Keratinocyte (primary cell): ENCODE data around the gene DDX31. TPM values are rescaled to one million over a fixed set of nuclear protein-coding genes. Genes with fewer than 3 reads are reported as not detected.

ENCODE experiments used
- DNase-seq: peaks from one replicate; pipeline ENCODE4 v3.0.0-alpha.2; 2011; ENCODE audit warnings: low read depth, missing footprints, low spot score
- FAIRE-seq: peaks from 2 replicates; lab custom pipeline; 2011; peaks lifted over from hg19 to GRCh38; lab: Jason Lieb, UNC
- H2AFZ ChIP-seq: 2 replicates; pipeline ENCODE4 v1.6.0; 2012; ENCODE audit warnings: low read length, control low read depth, inconsistent platforms; ENCODE audit not compliant: control insufficient read depth
- H3K27ac ChIP-seq: 2 replicates; pipeline ENCODE4 v1.5.1; 2011; ENCODE audit warnings: low read length; ENCODE audit not compliant: control insufficient read depth, insufficient read depth
- H3K27me3 ChIP-seq: 3 replicates; pipeline ENCODE4 v1.6.0; 2011; ENCODE audit warnings: low read length; ENCODE audit not compliant: control insufficient read depth, insufficient read depth; ENCODE audit errors: extremely low read depth
- H3K36me3 ChIP-seq, 2 experiments: 2 replicates in 1 of 2; 3 replicates in 1 of 2; pipeline ENCODE4 v1.5.1; 2011; ENCODE audit warnings: low read length in 2 of 2, mild to moderate bottlenecking in 1 of 2; ENCODE audit not compliant: control insufficient read depth in 2 of 2, insufficient read depth in 2 of 2; ENCODE audit errors: extremely low read depth in 1 of 2
- H3K4me1 ChIP-seq: 3 replicates; pipeline ENCODE4 v1.5.1; 2011; ENCODE audit warnings: low read length; ENCODE audit not compliant: control insufficient read depth, insufficient read depth; ENCODE audit errors: extremely low read depth
- H3K4me2 ChIP-seq: 3 replicates; pipeline ENCODE4 v1.6.0; 2011; ENCODE audit warnings: low read depth, low read length; ENCODE audit not compliant: control insufficient read depth, insufficient read depth; ENCODE audit errors: extremely low read depth
- H3K4me3 ChIP-seq, 3 experiments: fragments of 200-600 bp in 1 of 3; sonication (generic) in 1 of 3; 2 replicates in 2 of 3; 3 replicates in 1 of 3; pipeline ENCODE4 v1.5.1; 2011 to 2016; ENCODE audit warnings: low read length in 3 of 3, mild to moderate bottlenecking in 3 of 3, control low read depth in 2 of 3, inconsistent platforms in 1 of 3, low read depth in 1 of 3, mixed read lengths in 1 of 3, mixed run types in 1 of 3, moderate library complexity in 1 of 3; ENCODE audit not compliant: control insufficient read depth in 2 of 3, insufficient read depth in 2 of 3; ENCODE audit errors: extremely low read depth in 1 of 3
- H3K79me2 ChIP-seq: 2 replicates; pipeline ENCODE4 v1.6.0; 2012; ENCODE audit warnings: low read length; ENCODE audit not compliant: control insufficient read depth, insufficient read depth
- H3K9ac ChIP-seq: 3 replicates; pipeline ENCODE4 v1.6.0; 2011; ENCODE audit warnings: low read length; ENCODE audit not compliant: control insufficient read depth, insufficient read depth; ENCODE audit errors: extremely low read depth
- H3K9me1 ChIP-seq: 3 replicates; pipeline ENCODE4 v1.6.0; 2011; ENCODE audit warnings: low read length; ENCODE audit not compliant: control insufficient read depth, insufficient read depth; ENCODE audit errors: extremely low read depth
- H3K9me3 ChIP-seq: 2 replicates; pipeline ENCODE4 v1.5.1; 2012; ENCODE audit warnings: low read depth, low read length; ENCODE audit not compliant: control insufficient read depth
- H4K20me1 ChIP-seq: 3 replicates; pipeline ENCODE4 v1.6.0; 2011; ENCODE audit warnings: low read length; ENCODE audit not compliant: control insufficient read depth, insufficient read depth; ENCODE audit errors: extremely low read depth
- CTCF ChIP-seq, 3 experiments: IDR thresholded peaks in 1 of 3; conservative IDR thresholded peaks in 1 of 3; optimal IDR thresholded peaks in 1 of 3; 2 replicates in 2 of 3; 3 replicates in 1 of 3; pipeline versions ENCODE3 to v1.5.1; 2011; ENCODE audit warnings: low read length in 3 of 3, mild to moderate bottlenecking in 3 of 3, moderate library complexity in 2 of 3, control low read depth in 1 of 3, inconsistent platforms in 1 of 3; ENCODE audit not compliant: insufficient read depth in 2 of 3; ENCODE audit errors: extremely low read depth in 1 of 3
- EZH2 ChIP-seq: IDR thresholded peaks from one replicate; pipeline ENCODE4 v1.6.1; 2012; ENCODE audit warnings: inconsistent platforms, mild to moderate bottlenecking, low read length, moderate library complexity
- dilution Hi-C: fragments of 300-500 bp; cut with MboI; formaldehyde crosslinking; loops from one replicate; pipeline ENCODE4 v1.7.0; 2020; ENCODE audit warnings: low sequenced_read_pairs; ENCODE audit not compliant: extremely low pct_ligation_motif_present
- polyA plus RNA-seq, 5 experiments: library from polyadenylated mRNA; depleted of rRNA in 3 of 5; stranded (reverse) in 3 of 5; stranded (forward) in 1 of 5; unstranded in 1 of 5; fragments of >200 nt; gene quantifications; 1 replicate in 1 of 5; 2 replicates in 3 of 5; 3 replicates in 1 of 5; pipeline versions ENCODE4 v1.2.1 to v1.2.3, GENCODE V29; 2011 to 2012; ENCODE audit warnings: missing spikeins in 2 of 5, low read depth in 1 of 5, low replicate concordance in 1 of 5

DDX31 gene
- polyA plus RNA-seq, 1 donor (not counting 4 experiments of a cell fraction or from before 2014, with no cell fraction given) = 21.0 TPM

- Histone ChIP-seq H3K9ac (no peak overlapping the region), H3K9me1 (peaks cover 2% of the 10 kb centered on the region), H3K36me3 (no peaks in the 10 kb centered on the region), H3K4me1 (peaks cover 6% of the 10 kb centered on the region), H4K20me1 (peaks cover 34% of the 10 kb centered on the region), H3K4me3 (no peak overlapping the region), H3K27me3 (peaks cover 98% of the 10 kb centered on the region), H3K27ac (no peak overlapping the region), H3K79me2 (no peaks in the 10 kb centered on the region), H3K9me3 (no peaks in the 10 kb centered on the region), H3K4me2 (no peak overlapping the region), H2AFZ (no peak overlapping the region)
- no peak for TF ChIP-seq CTCF (optimal IDR thresholded peaks at IDR 0.05 in 1 of 3, IDR thresholded peaks at IDR 0.05 in 1 of 3, conservative IDR thresholded peaks at IDR 0.05 in 1 of 3; ENCODE audit: extremely low read depth in 1 of 3, insufficient read depth in 2 of 3, low read length in 3 of 3)
- peak; percentile 79 for TF ChIP-seq EZH2
- DNase-seq (no peak), FAIRE-seq (no peak)
- dilution Hi-C loops = no loop called here
Measured at GRCh38 chr9:132585954-132586829, 83.6 kb downstream of the DDX31 start.

- H3K27me3 ChIP-seq = peaks cover 98% of the 10 kb centered on the region
- no peak for TF ChIP-seq CTCF (optimal IDR thresholded peaks at IDR 0.05 in 1 of 3, IDR thresholded peaks at IDR 0.05 in 1 of 3, conservative IDR thresholded peaks at IDR 0.05 in 1 of 3; ENCODE audit: extremely low read depth in 1 of 3, insufficient read depth in 2 of 3, low read length in 3 of 3)
- peak; percentile 76 for TF ChIP-seq EZH2
- H3K9ac ChIP-seq = no peak overlapping the region
- no peak overlapping the region for H3K27ac ChIP-seq
- dilution Hi-C loops = no loop called here
- DNase-seq (no peak), FAIRE-seq (no peak)
- H3K4me3 ChIP-seq = no peak overlapping the region
- no peaks in the 10 kb centered on the region for H3K9me3 ChIP-seq
- H3K9me1 ChIP-seq = peaks cover 4% of the 10 kb centered on the region
- peaks cover 6% of the 10 kb centered on the region for H3K4me1 ChIP-seq
- peaks cover 34% of the 10 kb centered on the region for H4K20me1 ChIP-seq
- no peaks in the 10 kb centered on the region for H3K79me2 ChIP-seq
- no peak overlapping the region for H3K4me2 ChIP-seq
- no peaks in the 10 kb centered on the region for H3K36me3 ChIP-seq
- no peak overlapping the region for H2AFZ ChIP-seq
Measured at GRCh38 chr9:132584601-132585560, 84.9 kb downstream of the DDX31 start.
